ENCODE data around the gene PTGIS.
A peak's percentile ranks its signal among the peaks of the same experiment; 100 is the strongest.

The PTGIS gene

DNA sequence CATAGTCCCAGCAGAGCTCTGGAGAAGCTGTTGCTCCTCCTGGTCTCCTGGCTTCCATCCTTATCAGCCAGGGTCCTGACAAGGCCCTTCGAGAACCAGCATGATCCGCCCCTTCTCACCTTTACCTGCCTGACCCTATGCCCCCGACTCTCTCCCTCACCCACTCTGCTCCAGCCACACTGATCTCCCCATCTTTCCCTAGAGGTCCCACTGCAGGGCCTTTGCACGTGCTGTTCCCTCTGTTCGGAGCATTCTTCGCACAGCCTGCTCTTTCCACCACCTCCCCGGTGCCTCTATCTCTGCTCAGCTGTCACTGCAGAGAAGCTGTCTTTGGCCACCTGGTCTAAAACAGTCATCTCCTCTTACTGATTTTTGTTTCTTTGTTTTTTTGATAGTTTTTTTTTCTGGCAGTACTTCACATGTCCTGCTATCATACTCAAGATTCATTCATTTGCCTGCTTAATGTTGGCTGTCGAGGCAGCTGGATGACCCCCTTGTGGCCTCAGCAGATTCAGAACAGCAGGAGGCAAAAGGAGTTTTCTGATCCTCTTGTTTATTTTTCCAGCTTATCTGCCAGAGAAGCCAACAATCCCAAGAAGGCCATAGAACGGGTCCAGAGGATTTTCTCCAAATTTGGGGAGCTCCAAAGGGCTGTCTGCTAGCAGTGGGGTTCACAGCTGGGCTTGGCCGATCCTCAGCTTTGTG, 1.6 kb upstream of the PTGIS start:
- Histone ChIP-seq H3K14ac (ENCODE audit: low read length in 2 of 2) (no peak overlapping the region), H3K18ac (ENCODE audit: low read depth in 1 of 2, low read length in 2 of 2) (no peak overlapping the region), H3K4me3 (ENCODE audit: insufficient read depth in 1 of 2, low read depth in 1 of 2, low read length in 2 of 2) (peak overlapping the region in 1 of 2 experiments; percentile 47), H2BK12ac (ENCODE audit: low read length in 2 of 2) (no peak overlapping the region), H3K9me3 (ENCODE audit: control insufficient read depth, low read length) (no peaks in the 10 kb centered on the region), H3K27ac (ENCODE audit: low read length, poor library complexity, severe bottlenecking) (no peak overlapping the region), H4K8ac (ENCODE audit: low read length) (no peak overlapping the region), H3K27me3 (ENCODE audit: control insufficient read depth in 1 of 2, insufficient read depth in 1 of 2, low read length in 2 of 2) (no peaks in the 10 kb centered on the region), H2BK15ac (ENCODE audit: low read depth, poor library complexity, severe bottlenecking) (no peak overlapping the region), H3K23ac (ENCODE audit: low read length in 2 of 2) (no peak overlapping the region), H3K9ac (ENCODE audit: low read length) (peak overlapping the region; percentile 31), H3K4ac (ENCODE audit: low read depth in 1 of 2, low read length in 2 of 2) (no peak overlapping the region), H2BK120ac (ENCODE audit: low read depth, low read length) (no peak overlapping the region), H2AFZ (ENCODE audit: low read depth, low read length) (no peak overlapping the region), H3K4me2 (ENCODE audit: low read length, poor library complexity, severe bottlenecking) (no peak overlapping the region), H3K36me3 (ENCODE audit: control insufficient read depth in 1 of 2, insufficient read depth in 2 of 2, low read depth in 1 of 2, low read length in 2 of 2) (peaks cover 0 to 14% of the 10 kb centered on the region in 2 experiments), H4K91ac (ENCODE audit: low read length) (no peak overlapping the region), H2BK5ac (ENCODE audit: low read depth, low read length, poor library complexity, severe bottlenecking) (no peak overlapping the region), H2AK5ac (ENCODE audit: low read length, severe bottlenecking) (peak overlapping the region; percentile 20), H3K79me1 (replicated peaks; ENCODE audit: low read length, poor library complexity, severe bottlenecking) (no peaks in the 10 kb centered on the region), H3K4me1 (ENCODE audit: control insufficient read depth, insufficient read depth, low read depth, low read length) (peaks cover 23% of the 10 kb centered on the region)
- 53% methylated on average over 10 of the region's 10 CpGs for WGBS
- DNase-seq = no peak

DNA sequence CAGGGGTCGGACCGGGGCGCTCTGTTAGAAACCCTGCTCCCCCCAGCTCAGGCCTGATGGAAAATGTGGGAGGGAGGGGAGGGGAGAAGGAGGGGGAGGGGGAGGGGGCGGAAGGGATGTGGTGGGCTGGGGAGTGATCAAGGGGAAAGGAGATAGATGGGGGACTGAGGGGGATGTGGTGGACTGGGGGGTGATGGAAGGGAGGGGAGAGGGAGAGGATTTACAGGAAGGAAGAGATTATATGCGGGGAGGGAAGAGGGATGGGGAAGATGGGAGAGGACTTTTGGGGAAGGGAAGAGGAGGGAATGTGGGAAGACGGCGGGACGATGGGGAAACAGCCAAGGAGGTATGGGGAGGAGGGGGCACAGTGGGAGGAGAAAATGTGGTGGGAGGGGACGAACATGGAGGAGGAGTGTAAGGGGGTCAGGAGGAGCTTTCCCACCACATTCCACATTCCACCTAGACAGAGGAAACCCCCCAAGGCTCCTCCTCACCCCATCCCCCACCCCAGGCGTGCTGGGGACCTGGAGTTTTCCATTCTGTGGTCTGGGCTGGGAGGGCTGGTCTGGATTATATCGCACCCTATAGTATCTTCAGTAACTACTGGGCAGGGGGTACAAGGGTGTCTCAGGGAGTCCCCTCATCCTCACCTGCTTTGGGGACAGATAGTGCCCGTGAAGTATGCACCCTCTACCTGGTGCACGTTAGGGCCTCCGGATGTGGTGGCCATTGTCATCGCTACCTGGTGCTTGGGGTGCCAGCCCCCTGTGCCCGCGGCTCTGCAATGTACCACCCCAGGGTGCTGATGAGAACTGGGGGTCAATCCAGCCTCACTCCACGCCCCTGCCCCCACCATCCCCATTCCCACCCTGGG, 578 bp upstream of the PTGIS start:
- no peak overlapping the region for H3K23ac ChIP-seq (ENCODE audit: low read length in 2 of 2)
- no peak overlapping the region for H2BK120ac ChIP-seq (ENCODE audit: low read depth, low read length)
- H3K79me1 ChIP-seq (replicated peaks; ENCODE audit: low read length, poor library complexity, severe bottlenecking) = no peaks in the 10 kb centered on the region
- peak overlapping the region in 1 of 2 experiments; percentile 47 for H3K4me3 ChIP-seq (ENCODE audit: insufficient read depth in 1 of 2, low read depth in 1 of 2, low read length in 2 of 2)
- H2BK5ac ChIP-seq (ENCODE audit: low read depth, low read length, poor library complexity, severe bottlenecking) = no peak overlapping the region
- no peak overlapping the region for H3K27ac ChIP-seq (ENCODE audit: low read length, poor library complexity, severe bottlenecking)
- H3K18ac ChIP-seq (ENCODE audit: low read depth in 1 of 2, low read length in 2 of 2) = no peak overlapping the region
- H3K4me1 ChIP-seq (ENCODE audit: control insufficient read depth, insufficient read depth, low read depth, low read length) = peaks cover 17% of the 10 kb centered on the region
- H3K14ac ChIP-seq (ENCODE audit: low read length in 2 of 2) = no peak overlapping the region
- no peak overlapping the region for H4K8ac ChIP-seq (ENCODE audit: low read length)
- peaks cover 0 to 22% of the 10 kb centered on the region in 2 experiments for H3K36me3 ChIP-seq (ENCODE audit: control insufficient read depth in 1 of 2, insufficient read depth in 2 of 2, low read depth in 1 of 2, low read length in 2 of 2)
- H3K4ac ChIP-seq (ENCODE audit: low read depth in 1 of 2, low read length in 2 of 2) = no peak overlapping the region
- no peak overlapping the region for H4K91ac ChIP-seq (ENCODE audit: low read length)
- H2AFZ ChIP-seq (ENCODE audit: low read depth, low read length) = no peak overlapping the region
- peak overlapping the region; percentile 31 for H3K9ac ChIP-seq (ENCODE audit: low read length)
- H2AK5ac ChIP-seq (ENCODE audit: low read length, severe bottlenecking) = peak overlapping the region; percentile 16
- H3K27me3 ChIP-seq (ENCODE audit: control insufficient read depth in 1 of 2, insufficient read depth in 1 of 2, low read length in 2 of 2) = no peaks in the 10 kb centered on the region
- no peak overlapping the region for H2BK12ac ChIP-seq (ENCODE audit: low read length in 2 of 2)
- H3K4me2 ChIP-seq (ENCODE audit: low read length, poor library complexity, severe bottlenecking) = peak overlapping the region; percentile 31
- H2BK15ac ChIP-seq (ENCODE audit: low read depth, poor library complexity, severe bottlenecking) = no peak overlapping the region
- no peak for DNase-seq
- H3K9me3 ChIP-seq (ENCODE audit: control insufficient read depth, low read length) = no peaks in the 10 kb centered on the region
- 34% methylated on average over 12 of the region's 18 CpGs for WGBS

DNA sequence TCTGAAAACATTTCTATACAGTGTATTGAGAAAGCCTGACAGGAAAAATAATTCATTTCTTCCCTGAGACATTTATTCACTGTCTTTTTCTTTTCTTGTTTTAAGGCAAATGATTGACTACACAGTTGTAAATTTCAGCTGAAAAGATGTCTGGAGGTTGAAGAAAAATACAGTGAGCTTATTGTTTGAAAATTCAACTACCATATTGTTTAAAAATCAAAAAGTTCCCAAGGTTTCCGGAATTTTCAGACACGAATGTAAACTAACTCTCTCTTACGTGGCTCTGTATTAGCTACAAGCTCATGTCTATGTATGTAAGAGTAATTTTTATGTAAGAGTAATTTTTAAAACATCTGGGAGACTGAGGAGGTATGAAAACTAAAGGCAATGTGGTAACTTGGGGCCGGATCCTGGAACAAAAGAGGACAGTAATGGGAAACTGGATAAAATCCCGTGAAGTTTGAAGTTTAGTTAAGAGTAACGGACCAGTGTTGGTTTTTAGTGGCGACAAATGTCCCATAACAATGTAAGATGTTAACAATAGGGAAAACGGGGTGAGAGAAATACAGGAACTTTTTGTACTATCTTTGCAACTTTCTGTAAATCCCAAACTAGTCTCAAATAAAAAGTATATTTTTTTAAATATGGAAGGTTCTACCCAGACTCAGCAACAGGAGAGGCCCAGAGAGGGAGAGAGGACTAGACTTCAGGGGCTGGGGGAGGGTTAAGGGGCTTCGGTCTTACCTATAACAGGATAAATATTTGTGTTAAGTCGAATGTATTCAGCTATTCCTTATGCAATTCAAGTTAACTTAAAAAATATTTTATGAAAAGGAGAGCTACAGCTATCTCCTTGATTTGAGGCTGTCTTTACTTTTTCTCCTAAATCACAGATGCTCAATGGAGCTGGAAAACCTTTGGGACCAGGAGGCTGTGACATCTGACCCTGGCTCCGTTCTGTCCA, 1.3 kb downstream of the PTGIS start:
- 89% methylated on average over 7 of the region's 11 CpGs for WGBS

More for the DNA sequence above, 1.3 kb downstream of the PTGIS start:
- Histone ChIP-seq H3K18ac (ENCODE audit: low read depth in 1 of 2, low read length in 2 of 2) (no peak overlapping the region), H2BK15ac (ENCODE audit: low read depth, poor library complexity, severe bottlenecking) (no peak overlapping the region), H3K4me3 (ENCODE audit: insufficient read depth in 1 of 2, low read depth in 1 of 2, low read length in 2 of 2) (peak overlapping the region; percentile 72 to 93), H3K14ac (ENCODE audit: low read length in 2 of 2) (no peak overlapping the region), H3K4ac (ENCODE audit: low read depth in 1 of 2, low read length in 2 of 2) (no peak overlapping the region), H3K9ac (ENCODE audit: low read length) (peak overlapping the region; percentile 99), H3K9me3 (ENCODE audit: control insufficient read depth, low read length) (no peaks in the 10 kb centered on the region), H3K4me2 (ENCODE audit: low read length, poor library complexity, severe bottlenecking) (peak overlapping the region; percentile 81), H2AFZ (ENCODE audit: low read depth, low read length) (no peak overlapping the region), H3K4me1 (ENCODE audit: control insufficient read depth, insufficient read depth, low read depth, low read length) (peaks cover 27% of the 10 kb centered on the region), H3K27me3 (ENCODE audit: control insufficient read depth in 1 of 2, insufficient read depth in 1 of 2, low read length in 2 of 2) (no peaks in the 10 kb centered on the region), H3K79me1 (replicated peaks; ENCODE audit: low read length, poor library complexity, severe bottlenecking) (no peaks in the 10 kb centered on the region), H3K23ac (ENCODE audit: low read length in 2 of 2) (no peak overlapping the region), H4K8ac (ENCODE audit: low read length) (no peak overlapping the region), H3K36me3 (ENCODE audit: control insufficient read depth in 1 of 2, insufficient read depth in 2 of 2, low read depth in 1 of 2, low read length in 2 of 2) (peaks cover 0 to 37% of the 10 kb centered on the region in 2 experiments), H2BK5ac (ENCODE audit: low read depth, low read length, poor library complexity, severe bottlenecking) (no peak overlapping the region), H2BK12ac (ENCODE audit: low read length in 2 of 2) (no peak overlapping the region), H4K91ac (ENCODE audit: low read length) (no peak overlapping the region), H2BK120ac (ENCODE audit: low read depth, low read length) (no peak overlapping the region), H3K27ac (ENCODE audit: low read length, poor library complexity, severe bottlenecking) (no peak overlapping the region), H2AK5ac (ENCODE audit: low read length, severe bottlenecking) (peak overlapping the region; percentile 5)
- no peak for DNase-seq

Data from mesenchymal stem cell (in vitro differentiated cells and primary cell).